Skin epidermis (tissue), 12 donors: ENCODE data around the gene PRAME.
"Not testable (repeated sequence)": the region's sequence is repeated elsewhere in the genome, so short reads cannot be mapped to it uniquely, and the experiment has no call there.

Source experiments
- H3K27ac ChIP-seq, 21 experiments: fragments of 200-600 bp; sonication (generic) in 11 of 21; one replicate each; pipeline ENCODE4 v1.5.0; 2020; ENCODE audit warnings: mild to moderate bottlenecking in 3 of 21, inconsistent platforms in 2 of 21, moderate library complexity in 2 of 21
- H3K4me3 ChIP-seq, 7 experiments: fragments of 200-600 bp; sonication (generic) in 2 of 7; one replicate each; pipeline ENCODE4 v1.5.0; 2020; ENCODE audit warnings: inconsistent platforms in 2 of 7, mild to moderate bottlenecking in 2 of 7, moderate library complexity in 1 of 7

Gene PRAME, protein sequence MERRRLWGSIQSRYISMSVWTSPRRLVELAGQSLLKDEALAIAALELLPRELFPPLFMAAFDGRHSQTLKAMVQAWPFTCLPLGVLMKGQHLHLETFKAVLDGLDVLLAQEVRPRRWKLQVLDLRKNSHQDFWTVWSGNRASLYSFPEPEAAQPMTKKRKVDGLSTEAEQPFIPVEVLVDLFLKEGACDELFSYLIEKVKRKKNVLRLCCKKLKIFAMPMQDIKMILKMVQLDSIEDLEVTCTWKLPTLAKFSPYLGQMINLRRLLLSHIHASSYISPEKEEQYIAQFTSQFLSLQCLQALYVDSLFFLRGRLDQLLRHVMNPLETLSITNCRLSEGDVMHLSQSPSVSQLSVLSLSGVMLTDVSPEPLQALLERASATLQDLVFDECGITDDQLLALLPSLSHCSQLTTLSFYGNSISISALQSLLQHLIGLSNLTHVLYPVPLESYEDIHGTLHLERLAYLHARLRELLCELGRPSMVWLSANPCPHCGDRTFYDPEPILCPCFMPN

DNA sequence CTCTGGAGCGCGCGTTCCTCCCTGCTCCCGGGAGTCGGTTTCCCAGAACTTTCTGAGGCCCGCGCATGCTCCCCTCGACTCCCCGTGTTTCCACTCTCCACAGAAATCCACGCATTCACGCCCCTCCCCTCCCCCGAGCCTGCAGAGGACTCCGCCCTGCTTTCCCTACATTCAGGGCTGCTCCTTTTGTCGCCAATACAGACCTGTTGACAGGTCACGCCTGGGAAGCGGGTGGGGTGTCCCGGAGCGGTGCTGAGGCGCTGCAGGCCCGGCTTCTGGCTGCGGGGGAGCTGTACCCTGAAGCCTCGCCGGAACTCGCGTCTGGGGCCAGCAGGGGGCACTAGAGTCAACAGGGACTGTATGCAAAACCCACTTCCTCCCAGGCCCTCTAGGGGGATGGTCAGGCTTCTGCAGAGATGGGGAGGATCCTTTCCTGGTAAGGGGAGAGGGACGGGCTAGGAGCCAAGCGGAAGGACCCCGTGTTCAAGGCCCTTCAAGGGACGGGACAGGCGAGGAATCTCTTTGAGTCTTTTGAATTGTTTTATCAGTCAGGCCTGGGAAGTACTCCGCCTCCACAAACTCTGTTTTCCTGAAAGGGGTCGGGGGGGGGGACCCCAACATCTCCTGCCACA lies at the start of gene PRAME:
Gene PRAME (minus strand): TSS at position 294 of the 632 bp plus-strand sequence. CDS start 2,433 bp downstream, outside the sequence.
- peak within 1 kb of the TSS in 2 of 7 experiments; percentile 17 to 31 for H3K4me3 ChIP-seq

DNA sequence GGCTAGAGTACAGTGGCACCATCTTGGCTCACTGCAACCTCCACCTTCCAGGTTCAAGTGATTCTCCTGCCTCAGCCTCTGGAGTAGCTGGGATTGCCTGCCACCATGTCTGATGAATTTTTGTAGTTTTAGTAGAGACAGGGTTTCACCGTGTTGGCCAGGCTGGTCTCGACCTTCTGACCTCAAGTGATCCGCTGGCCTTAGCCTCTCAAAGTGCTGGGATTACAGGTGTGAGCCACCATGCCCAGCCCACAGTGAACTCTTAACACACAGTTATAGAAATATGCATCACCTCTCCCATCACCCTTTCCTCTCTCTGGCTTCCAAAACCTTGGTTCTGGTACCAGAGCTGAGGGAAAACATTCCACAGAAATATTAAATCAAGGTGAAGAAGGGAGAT lies 49.0 kb upstream of the PRAME start:
- not testable (repeated sequence) for H3K4me3 ChIP-seq, H3K27ac ChIP-seq

More for the DNA sequence above, at the start of gene PRAME:
- peak within 1 kb of the TSS in 1 of 21 experiments; percentile 63 for H3K27ac ChIP-seq

DNA sequence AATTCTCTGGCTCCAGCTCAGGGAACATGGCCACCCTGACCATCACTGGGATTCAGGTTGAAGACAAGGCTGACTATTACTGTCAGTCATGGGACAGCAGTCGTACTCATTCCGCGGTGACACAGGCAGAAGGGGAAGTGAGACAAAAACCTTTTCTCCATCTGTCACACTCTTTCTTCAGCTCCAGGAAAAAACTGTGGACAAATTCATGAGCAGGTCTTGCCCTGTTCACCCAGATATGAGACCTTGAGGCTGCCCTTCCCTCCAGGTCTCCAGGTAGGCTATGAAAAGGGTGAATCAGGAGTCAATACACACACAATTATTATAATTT lies 46.0 kb upstream of the PRAME start:
- Histone ChIP-seq H3K27ac (no peak overlapping the region), H3K4me3 (no peak overlapping the region)

DNA sequence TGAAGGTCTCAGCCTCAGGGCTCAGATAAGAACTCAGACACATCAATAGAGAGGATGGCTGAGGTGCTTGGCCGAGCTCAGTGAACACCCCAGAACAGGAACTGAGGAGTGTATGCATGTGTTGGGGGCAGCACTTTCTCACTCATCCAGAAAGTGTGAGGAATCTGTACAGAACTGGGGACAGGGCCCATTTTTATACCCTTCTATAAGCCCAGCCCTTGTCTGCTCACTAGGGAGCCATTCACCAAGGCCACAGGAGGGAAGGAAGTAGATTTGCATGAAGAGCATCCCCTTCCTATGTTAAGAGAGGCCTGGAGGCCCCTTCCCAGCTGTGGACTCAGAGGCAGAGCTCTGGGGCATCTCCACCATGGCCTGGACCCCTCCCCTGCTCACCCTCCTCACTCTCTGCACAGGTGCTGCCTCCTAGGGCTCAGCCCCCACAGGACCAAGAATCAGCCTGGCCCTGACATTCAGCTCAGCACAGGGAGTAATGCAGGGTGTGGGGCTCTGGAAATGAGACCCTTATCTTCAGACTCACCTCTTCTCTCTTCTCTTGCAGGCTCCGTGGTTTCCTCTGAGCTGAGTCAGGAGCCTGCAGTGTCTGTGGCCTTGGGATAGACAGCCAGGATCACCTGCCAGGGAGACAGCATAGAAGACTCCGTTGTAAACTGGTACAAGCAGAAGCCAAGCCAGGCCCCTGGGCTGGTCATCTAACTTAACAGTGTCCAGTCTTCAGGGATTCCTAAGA lies 45.4 kb upstream of the PRAME start:
- Histone ChIP-seq H3K27ac (no peak overlapping the region), H3K4me3 (no peak overlapping the region)

DNA sequence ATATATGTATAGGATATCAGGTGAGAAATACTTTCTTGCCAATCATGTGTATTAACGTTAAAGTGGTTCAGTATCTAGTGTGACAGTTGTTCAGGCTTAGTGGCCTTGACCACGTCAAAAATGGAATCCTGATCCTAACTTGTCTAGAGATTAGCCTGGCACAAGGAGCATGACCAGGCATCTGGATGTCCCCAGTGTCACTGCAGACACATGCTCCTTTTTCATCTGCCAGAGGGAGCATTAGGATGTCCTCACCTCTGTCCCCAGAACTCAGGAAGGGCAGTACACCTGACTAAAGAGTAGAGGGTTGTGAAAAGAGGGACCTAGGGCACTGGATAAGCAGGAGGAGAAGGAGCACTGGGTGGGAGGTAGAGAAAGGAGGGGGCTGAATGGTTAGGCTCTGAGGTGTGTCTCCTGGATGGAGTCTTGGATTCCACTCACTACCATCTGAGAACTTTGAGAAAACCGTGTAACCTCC lies 44.4 kb upstream of the PRAME start:
- H3K27ac ChIP-seq, result no peak overlapping the region
- no peak overlapping the region for H3K4me3 ChIP-seq

DNA sequence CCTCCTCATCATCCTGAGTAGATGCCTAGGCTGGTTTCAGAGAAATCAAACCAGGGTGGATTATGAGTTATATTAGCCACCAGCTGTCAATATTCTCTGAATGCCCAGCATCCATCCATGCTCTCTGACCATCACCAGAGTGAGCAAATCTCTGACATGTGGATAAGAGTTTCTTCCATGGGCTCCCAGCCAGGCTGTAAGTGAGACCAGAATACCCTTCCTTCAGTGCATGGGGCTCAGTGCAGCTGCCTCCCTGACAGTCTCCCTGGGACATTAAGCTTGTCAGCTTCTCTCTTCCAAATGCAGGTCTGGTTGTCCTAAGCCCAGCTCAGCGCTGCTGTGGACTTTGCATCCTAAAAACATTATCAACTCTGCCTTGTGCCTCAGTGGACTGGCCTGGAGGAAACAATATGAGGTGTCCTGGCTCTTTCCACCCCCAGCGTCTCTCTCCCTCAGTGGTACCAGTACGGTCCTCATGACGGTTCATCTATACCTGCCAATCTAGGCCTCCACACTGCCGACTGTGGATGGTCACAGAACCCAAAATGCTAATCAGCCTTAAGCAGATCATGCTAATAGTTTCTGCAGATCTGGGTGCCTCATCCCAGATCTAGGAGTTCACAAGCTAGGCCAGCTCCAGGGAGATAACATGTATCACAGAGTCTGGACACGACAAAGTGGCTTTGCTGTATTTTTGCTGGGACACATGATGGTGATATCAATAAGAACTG lies 41.6 kb upstream of the PRAME start:
- no peak overlapping the region for H3K27ac ChIP-seq
- no peak overlapping the region for H3K4me3 ChIP-seq

DNA sequence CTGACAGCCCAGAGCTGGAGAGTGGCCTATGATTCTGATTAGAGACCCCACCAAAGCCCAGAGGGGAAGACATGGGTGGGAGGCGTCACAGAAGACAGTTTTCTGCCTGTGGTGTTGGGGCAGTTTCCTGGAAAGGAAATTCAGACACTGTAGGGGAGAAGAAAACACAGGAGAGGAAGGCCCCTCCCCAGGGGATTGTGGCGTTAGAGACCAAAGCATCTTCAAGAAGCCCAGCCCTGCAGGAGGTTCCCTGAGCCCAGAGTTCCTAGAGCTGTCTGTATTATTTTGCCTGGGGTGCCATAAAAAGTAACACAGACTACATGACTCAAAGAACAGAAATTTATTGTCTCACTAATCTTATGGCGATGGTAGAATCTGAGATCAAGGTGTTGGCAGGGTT lies 40.2 kb upstream of the PRAME start:
- Histone ChIP-seq H3K27ac (no peak overlapping the region), H3K4me3 (no peak overlapping the region)

DNA sequence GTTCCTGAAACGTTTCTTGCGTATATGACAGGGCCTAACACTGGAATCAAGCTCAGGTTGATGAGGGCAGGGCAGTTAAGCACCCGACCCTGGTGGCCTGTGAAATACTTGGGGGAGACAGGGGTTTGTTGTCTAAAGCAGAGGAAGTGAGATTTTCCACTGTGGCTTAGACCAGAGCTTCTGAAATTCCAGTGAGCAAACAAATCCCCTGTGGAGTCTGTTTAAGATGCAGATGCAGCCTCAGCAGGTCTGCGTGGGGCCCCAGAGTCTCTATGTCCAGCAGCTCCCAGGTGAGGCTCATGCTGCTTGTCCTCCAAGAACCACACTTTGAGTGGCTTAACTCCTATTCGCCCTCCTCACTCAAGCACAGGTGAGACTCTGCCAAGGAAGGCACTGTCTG lies 39.1 kb upstream of the PRAME start:
- no peak overlapping the region for H3K4me3 ChIP-seq

DNA sequence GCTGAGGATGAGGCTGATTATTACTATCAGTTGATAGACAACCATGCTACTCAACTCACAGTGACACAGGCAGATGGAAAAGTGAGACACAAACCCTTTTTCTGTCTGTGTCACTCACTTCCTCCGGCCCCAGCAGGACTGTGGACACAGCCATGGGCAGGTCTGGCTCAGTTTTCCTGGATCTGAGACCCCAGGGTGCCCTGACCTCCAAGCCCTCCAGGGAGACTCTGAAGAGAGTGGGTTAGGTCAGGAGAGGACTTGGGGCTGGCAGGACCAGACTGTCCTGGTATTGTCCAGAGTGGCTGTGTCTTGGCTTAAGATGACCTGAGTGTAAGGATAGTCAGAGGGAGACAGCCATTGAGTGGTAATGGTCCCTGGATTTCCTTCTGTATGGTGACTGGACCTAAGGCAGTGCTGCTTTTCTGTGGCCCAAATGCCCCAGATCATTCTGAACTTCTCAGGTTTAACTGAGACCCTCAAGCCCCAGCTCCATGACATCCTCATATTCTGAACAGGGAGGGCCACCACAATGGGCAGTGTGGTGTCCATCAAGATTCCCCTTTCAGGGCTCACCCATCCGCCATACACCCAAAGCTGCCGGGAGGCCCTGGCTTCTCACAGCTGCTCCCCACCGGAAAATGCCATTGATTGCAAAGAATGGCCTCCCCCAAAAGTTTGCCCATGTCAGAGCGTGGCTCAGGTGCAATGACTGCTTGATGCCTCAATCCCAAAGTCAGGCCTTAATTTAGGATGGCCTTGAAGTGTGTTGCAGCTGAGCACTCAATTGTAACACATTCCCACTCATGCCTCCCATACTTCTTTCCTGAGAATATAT lies 36.2 kb upstream of the PRAME start:
- Histone ChIP-seq H3K4me3 (no peak overlapping the region), H3K27ac (no peak overlapping the region)

More for the DNA sequence above, 39.1 kb upstream of the PRAME start:
- no peak overlapping the region for H3K27ac ChIP-seq

DNA sequence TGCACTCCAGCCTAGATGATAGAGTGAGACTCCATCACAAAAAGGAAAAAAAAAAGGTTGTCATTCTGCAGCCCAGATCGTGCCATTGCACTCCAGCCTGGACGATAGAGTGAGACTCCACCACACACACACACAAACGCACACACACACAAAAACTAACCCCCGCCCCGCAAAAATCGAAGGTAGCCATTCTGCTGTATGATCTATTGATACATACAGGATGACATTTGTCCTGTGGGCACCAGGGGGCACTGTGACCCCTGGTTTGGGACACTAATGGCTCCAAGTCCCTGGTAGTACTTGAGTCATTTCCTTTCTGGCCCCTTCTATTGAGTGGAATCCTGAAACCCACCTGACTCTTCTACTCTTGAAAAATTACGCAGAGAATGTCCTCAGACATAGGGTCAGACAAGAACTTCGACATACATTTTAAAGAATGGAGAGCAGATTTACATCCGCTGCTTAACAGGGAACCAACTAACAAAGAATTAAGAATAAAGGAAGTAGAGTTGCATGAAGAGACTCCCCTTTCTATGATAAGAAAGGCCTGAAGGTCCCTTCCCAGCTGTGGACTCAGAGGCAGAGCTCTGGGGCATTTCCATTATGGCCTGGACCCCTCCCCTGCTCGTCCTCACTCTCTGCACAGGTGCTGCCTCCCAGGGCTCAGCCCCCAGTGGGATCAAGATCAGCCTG lies 35.0 kb upstream of the PRAME start:
- Histone ChIP-seq H3K27ac (no peak overlapping the region), H3K4me3 (no peak overlapping the region)

DNA sequence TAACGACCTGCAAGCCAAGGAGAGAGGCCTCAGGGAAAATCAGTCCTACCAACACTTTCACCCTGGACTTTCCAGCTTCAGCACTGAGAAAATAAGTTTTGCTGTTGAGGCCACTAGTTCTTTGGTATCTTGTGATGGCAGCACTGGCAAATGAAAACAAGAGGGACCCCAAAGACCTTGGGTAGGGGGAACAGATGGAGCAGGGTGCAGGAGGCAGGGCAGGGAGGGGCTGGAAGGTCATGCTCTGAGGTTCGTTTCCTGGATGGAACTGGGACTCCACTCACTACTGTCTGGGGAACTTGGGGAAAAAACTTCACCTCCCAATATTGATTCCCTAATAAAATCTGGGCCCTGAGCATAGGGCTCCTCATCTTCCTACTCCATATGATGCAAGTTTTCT lies 34.2 kb upstream of the PRAME start:
- Histone ChIP-seq H3K4me3 (no peak overlapping the region), H3K27ac (no peak overlapping the region)

DNA sequence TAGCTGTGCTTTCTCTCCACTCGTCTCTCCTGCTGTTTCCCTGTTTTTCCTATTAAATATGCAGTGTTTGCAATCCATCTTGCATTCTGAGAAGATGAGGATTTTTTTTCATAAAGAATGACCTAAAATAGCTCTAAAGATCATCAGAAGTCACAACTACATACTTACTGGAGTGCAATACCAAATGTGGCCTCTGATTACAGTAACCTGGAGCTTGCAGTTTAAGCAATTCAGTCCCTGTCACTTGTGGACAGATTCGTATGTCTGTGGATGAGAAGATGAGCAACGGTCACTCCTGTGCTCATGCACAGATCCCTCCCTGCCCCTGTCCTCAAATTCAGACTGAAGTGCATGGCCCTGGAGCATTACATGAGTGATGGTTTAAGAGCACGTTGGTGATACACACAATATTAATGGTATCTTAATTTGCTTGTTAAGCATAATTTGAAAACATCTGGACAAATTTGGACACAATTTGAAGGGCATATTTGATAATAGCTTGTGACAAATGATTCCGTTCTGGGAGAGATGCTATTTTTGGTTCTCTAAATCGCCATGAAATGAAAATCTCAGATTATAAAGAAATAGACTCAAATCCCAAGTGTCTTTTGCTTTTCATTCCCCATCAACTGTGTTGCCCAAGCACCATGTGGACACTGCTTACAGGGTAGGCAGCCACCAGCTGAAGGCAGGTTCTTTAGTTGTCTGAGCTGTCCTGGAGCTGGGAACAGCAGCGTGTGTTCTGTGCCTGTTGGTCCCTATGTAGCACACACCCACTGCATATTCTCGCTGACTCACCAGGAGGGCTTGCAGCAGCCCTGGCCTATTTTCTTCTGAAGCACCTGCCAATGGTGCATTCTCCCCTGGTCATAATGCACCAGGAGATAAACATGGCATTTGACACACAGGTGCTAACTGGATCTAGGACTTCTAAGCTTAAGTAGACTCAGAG lies 32.6 kb upstream of the PRAME start:
- no peak overlapping the region for H3K4me3 ChIP-seq
- H3K27ac ChIP-seq, result no peak overlapping the region

DNA sequence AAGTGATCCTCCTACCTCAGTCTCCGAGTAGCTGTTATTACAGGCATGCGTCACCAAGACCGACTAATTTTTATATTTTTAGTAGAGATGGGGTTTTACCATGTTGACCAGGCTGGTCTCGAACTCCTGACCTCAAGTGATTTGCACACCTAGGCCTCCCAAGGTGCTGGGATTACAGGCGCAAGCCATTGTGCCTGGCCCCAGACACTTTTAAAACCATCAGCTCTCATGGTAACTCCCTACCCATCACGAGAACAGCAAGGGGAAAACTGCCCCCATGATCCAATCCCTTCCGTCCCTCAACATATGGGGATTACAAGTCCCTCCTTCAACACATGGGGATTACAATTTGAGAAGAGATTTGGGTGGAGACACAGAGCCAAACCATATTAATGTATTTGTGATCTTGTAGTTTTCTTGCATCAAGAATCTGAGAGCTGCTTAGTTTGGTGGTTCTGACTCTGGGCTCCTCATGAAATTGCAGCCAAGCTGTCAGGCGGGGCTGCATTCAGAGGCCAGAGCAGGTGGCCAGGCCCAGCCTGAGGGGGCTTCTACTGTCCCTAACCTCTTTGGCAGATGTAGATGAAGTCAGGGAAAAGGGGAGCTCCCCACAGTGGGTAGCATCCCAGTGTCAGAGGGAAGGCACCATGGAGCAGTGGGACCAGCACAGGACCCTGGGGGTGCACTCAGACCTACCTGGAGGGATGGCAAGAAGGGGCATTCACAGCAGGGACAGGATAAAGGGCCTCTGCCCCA lies 31.2 kb upstream of the PRAME start:
- Histone ChIP-seq H3K4me3 (no peak overlapping the region), H3K27ac (no peak overlapping the region)

DNA sequence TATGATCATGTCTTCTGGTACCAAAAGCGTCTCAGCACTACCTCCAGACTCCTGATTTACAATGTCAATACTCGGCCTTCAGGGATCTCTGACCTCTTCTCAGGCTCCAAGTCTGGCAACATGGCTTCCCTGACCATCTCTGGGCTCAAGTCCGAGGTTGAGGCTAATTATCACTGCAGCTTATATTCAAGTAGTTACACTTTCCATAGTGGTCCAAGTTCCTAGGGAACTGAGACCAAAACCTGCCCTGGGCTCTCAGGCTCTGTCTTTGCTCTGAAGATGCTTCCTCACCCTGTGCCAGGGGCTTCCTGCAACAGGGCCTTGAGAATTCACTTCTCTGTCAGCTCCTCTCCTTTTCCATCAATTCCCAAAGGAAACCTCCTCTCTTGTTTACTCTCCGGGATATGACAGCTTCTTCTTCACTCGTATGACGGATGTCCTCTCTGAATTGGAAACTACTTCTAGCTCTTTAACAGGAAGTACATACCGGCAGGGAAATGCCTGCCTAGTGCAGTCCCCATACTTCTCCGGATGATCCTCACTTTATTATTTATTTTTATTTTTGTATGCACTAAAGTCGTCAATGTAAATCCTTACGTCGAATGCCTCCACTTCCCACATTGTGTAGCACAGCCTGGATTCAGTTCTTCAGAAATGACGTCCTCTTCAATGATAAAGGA lies 29.6 kb upstream of the PRAME start:
- Histone ChIP-seq H3K27ac (no peak overlapping the region), H3K4me3 (no peak overlapping the region)

DNA sequence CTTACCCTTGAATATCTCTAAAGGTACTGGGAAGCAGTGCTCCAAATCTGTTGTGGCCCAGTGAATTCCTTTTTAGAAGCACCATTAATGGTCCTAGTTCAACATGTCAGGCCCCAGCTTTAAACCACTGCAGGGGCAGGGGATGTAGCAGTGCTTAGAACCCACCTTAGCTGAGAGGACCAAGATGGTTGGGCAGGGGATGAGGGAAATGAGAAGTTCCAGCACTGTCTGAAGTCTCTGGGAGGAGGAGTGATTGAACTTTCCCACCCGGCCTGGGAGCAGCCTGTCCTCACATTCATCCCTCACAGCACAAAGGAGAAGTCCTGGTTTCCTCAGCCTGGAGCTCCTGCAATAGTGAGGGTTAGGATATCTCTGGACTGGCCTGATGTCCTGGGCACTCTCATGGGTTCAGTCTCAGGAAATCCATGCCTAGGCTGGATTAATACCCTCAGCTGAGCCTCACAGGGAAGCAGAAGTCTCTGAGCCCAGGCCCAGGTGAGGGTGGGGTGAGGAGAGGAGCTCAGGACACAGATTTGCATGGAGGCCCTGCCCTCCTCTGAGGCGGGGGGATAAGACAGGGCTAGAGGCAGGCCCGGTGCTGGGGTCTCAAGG lies 28.6 kb upstream of the PRAME start:
- no peak overlapping the region for H3K4me3 ChIP-seq
- no peak overlapping the region for H3K27ac ChIP-seq

DNA sequence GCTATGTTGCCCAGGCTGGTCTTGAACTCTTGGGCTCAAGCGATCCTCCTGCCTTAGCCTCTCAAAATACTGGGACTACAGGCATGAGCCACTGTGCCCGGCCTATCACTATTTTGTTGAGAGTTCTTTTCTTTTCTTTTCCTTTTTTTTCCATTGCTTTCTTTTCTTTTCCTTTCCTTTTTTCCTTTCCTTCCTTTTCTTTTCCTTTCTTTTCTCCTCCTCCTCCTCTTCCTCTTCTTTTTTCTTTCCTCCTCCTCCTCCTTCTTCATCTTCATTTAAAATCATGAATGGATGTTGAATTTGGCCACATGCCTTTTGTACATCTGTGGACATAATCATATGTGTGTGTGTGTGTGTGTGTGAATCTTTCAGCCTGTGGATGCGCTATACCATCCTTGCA lies 25.7 kb upstream of the PRAME start:
- H3K27ac ChIP-seq, result no peak overlapping the region
- H3K4me3 ChIP-seq, result no peak overlapping the region
